Measurements from ENCODE around the gene PDE1A. TPM values are rescaled to one million over a fixed set of nuclear protein-coding genes. Genes with fewer than 3 reads are reported as not detected.

Gene PDE1A
- total RNA-seq, 4 donors from 2014 or later, result 9.2 to 11.0 (median 10.1) TPM

- no peak for TF ChIP-seq CTCF (IDR thresholded peaks at IDR 0.05; ENCODE audit: low read depth)
These were observed 293.5 kb downstream of the PDE1A start for GRCh38 chr2:182133195-182133891.

- no peak for TF ChIP-seq CTCF (IDR thresholded peaks at IDR 0.05; ENCODE audit: low read depth)
These were observed 294.2 kb downstream of the PDE1A start for GRCh38 chr2:182132605-182133004.

- no peak for TF ChIP-seq CTCF (IDR thresholded peaks at IDR 0.05; ENCODE audit: low read depth)
These were observed 297.8 kb downstream of the PDE1A start for GRCh38 chr2:182128821-182129707.

- TF ChIP-seq CTCF (IDR thresholded peaks at IDR 0.05; ENCODE audit: low read depth), result no peak
These were observed 309.6 kb downstream of the PDE1A start for GRCh38 chr2:182117196-182117595.

GRCh38 chr2:182116774-182117173 is 310.1 kb downstream of the PDE1A start:
- no peak for TF ChIP-seq CTCF (IDR thresholded peaks at IDR 0.05; ENCODE audit: low read depth)

GRCh38 chr2:182115258-182115657 is 311.6 kb downstream of the PDE1A start:
- TF ChIP-seq CTCF (IDR thresholded peaks at IDR 0.05; ENCODE audit: low read depth), result no peak

GRCh38 chr2:182113334-182113733 is 313.5 kb downstream of the PDE1A start:
- no peak for TF ChIP-seq CTCF (IDR thresholded peaks at IDR 0.05; ENCODE audit: low read depth)

Measured in subcutaneous adipose tissue (tissue), 4 donors.